Measurements from ENCODE around the gene GALNTL6.
"Not testable (repeated sequence)": the region's sequence is repeated elsewhere in the genome, so short reads cannot be mapped to it uniquely, and the experiment has no call there.

Gene GALNTL6

GRCh38 chr4:172410363-172410762 lies 597.2 kb downstream of the GALNTL6 start:
- DNase-seq (ENCODE audit: low spot score) = no peak
- TF ChIP-seq, protein P1, sequence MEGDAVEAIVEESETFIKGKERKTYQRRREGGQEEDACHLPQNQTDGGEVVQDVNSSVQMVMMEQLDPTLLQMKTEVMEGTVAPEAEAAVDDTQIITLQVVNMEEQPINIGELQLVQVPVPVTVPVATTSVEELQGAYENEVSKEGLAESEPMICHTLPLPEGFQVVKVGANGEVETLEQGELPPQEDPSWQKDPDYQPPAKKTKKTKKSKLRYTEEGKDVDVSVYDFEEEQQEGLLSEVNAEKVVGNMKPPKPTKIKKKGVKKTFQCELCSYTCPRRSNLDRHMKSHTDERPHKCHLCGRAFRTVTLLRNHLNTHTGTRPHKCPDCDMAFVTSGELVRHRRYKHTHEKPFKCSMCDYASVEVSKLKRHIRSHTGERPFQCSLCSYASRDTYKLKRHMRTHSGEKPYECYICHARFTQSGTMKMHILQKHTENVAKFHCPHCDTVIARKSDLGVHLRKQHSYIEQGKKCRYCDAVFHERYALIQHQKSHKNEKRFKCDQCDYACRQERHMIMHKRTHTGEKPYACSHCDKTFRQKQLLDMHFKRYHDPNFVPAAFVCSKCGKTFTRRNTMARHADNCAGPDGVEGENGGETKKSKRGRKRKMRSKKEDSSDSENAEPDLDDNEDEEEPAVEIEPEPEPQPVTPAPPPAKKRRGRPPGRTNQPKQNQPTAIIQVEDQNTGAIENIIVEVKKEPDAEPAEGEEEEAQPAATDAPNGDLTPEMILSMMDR (IDR thresholded peaks at IDR 0.05; ENCODE audit: borderline replicate concordance, control extremely low read depth, extremely low read depth, insufficient read depth, missing control alignments) = no peak
- in situ Hi-C loops (cut with MboI; ENCODE audit: low sequenced_read_pairs, unreplicated experiment) = no loop called here

DNA sequence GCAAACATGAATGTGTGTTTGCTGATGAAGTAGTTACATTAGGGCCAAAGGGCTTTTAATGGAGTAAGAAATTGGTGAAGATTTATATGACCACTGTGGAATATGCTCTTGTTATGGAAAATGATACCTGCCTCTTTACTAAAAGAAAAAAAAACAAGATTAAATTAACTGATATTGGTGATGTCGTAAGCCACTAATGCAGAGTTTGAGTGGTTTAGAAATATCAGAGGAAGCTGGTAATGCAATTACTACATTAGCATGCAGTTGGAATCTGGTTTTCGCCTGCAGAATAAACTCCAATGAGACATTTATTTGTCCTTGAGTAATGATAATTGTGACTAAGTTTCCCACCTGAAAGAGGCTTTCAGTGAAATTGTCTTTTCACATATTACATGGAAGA lies 597.9 kb downstream of the GALNTL6 start:
- DNase-seq (ENCODE audit: low spot score) = no peak
- in situ Hi-C loops (cut with MboI; ENCODE audit: low sequenced_read_pairs, unreplicated experiment) = no loop called here
- TF ChIP-seq, protein P1 (IDR thresholded peaks at IDR 0.05; ENCODE audit: borderline replicate concordance, control extremely low read depth, extremely low read depth, insufficient read depth, missing control alignments) = no peak

GRCh38 chr4:172412851-172413580 lies 599.8 kb downstream of the GALNTL6 start:
- no peak for DNase-seq (ENCODE audit: low spot score)
- in situ Hi-C loops (cut with MboI; ENCODE audit: low sequenced_read_pairs, unreplicated experiment) = no loop called here
- TF ChIP-seq, protein P1 (IDR thresholded peaks at IDR 0.05; ENCODE audit: borderline replicate concordance, control extremely low read depth, extremely low read depth, insufficient read depth, missing control alignments) = no peak

DNA sequence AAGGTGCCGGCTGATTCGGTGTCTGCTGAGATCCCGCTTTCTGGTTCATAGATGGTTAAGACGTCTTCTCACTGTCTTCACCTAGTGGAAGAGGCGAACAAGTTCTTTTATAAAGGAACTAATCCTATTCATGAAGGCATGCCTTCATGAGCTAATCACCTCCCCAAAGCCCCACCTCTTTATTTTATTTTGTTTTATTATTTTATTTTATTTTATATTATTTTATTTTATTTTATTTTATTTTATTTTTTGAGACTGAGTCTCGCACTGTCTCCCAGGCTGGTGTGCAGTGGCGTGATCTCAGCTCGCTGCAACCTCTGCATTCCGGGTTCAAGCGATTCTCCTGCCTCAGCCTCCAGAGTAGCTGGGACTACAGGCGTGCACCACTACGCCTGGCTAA lies 615.8 kb downstream of the GALNTL6 start:
- in situ Hi-C loops (cut with MboI; ENCODE audit: low sequenced_read_pairs, unreplicated experiment); DNase-seq (ENCODE audit: low spot score): not testable (repeated sequence)

- DNase-seq (ENCODE audit: low spot score) = no peak
- TF ChIP-seq, protein P1 (IDR thresholded peaks at IDR 0.05; ENCODE audit: borderline replicate concordance, control extremely low read depth, extremely low read depth, insufficient read depth, missing control alignments) = no peak
- in situ Hi-C loops (cut with MboI; ENCODE audit: low sequenced_read_pairs, unreplicated experiment) = no loop called here
These were observed 667.3 kb downstream of the GALNTL6 start for GRCh38 chr4:172480471-172480870.

GRCh38 chr4:172481802-172482508 lies 668.8 kb downstream of the GALNTL6 start:
- in situ Hi-C loops (cut with MboI; ENCODE audit: low sequenced_read_pairs, unreplicated experiment) = no loop called here

More at GRCh38 chr4:172481802-172482508, 668.8 kb downstream of the GALNTL6 start:
- no peak for DNase-seq (ENCODE audit: low spot score)
- TF ChIP-seq, protein P1 (IDR thresholded peaks at IDR 0.05; ENCODE audit: borderline replicate concordance, control extremely low read depth, extremely low read depth, insufficient read depth, missing control alignments) = no peak

Measured in GM13976 (cell line).